SU-DHL-6 (cell line): ENCODE measurements around the gene ZNF423.

Source experiments
- H2AFZ ChIP-seq: fragments of 200-600 bp; sonication (generic); 2 replicates; pipeline ENCODE4 v1.6.1; 2014; ENCODE audit warnings: low read depth, mild to moderate bottlenecking, moderate library complexity, mixed read lengths, antibody characterized with exemption, low read length; ENCODE audit not compliant: severe bottlenecking
- H3F3A ChIP-seq: fragments of 200-600 bp; shearing (Covaris generic); 2 replicates; pipeline ENCODE4 v1.6.0; 2016; ENCODE audit warnings: antibody characterized with exemption, mild to moderate bottlenecking; ENCODE audit not compliant: insufficient read depth
- H3K27ac ChIP-seq: fragments of 200-600 bp; sonication (generic); 2 replicates; pipeline ENCODE4 v1.5.1; 2016; ENCODE audit warnings: low read depth, mild to moderate bottlenecking, low read length, moderate library complexity, mixed read lengths
- H3K27me3 ChIP-seq: fragments of 200-600 bp; sonication (generic), shearing (Covaris generic); 2 replicates; pipeline ENCODE4 v1.6.0; 2014; ENCODE audit warnings: mild to moderate bottlenecking, low read length
- H3K36me3 ChIP-seq: fragments of 200-600 bp; sonication (generic); 2 replicates; pipeline ENCODE4 v1.6.1; 2014; ENCODE audit warnings: mild to moderate bottlenecking, low read length, mixed read lengths
- H3K4me2 ChIP-seq: fragments of 300-600, 200-600 bp; shearing (Covaris generic), sonication (generic); 2 replicates; pipeline ENCODE4 v1.6.0; 2014; ENCODE audit warnings: low read length, low read depth, mild to moderate bottlenecking; ENCODE audit not compliant: poor library complexity, severe bottlenecking
- H3K4me3 ChIP-seq: fragments of 200-600 bp; sonication (generic); 2 replicates; pipeline ENCODE4 v1.5.1; 2014; ENCODE audit warnings: antibody characterized with exemption, low read length, mild to moderate bottlenecking, mixed read lengths; ENCODE audit not compliant: insufficient read depth, poor library complexity, severe bottlenecking
- H3K79me2 ChIP-seq: fragments of 200-600 bp; sonication (generic); 2 replicates; pipeline ENCODE4 v1.6.1; 2014; ENCODE audit warnings: mild to moderate bottlenecking, low read length, moderate library complexity; ENCODE audit not compliant: insufficient read depth
- H3K9ac ChIP-seq: fragments of 200-600 bp; sonication (generic); 2 replicates; pipeline ENCODE4 v1.7.0; 2014; ENCODE audit warnings: mild to moderate bottlenecking, low read length
- H3K9me2 ChIP-seq: fragments of 200-600 bp; sonication (generic); replicated peaks from 2 replicates; pipeline ENCODE4 v1.6.1; 2014; ENCODE audit warnings: low read length; ENCODE audit not compliant: insufficient read depth
- H3K9me3 ChIP-seq: fragments of 200-600 bp; sonication (generic); 2 replicates; pipeline ENCODE4 v1.6.1; 2014; ENCODE audit warnings: low read length, mixed read lengths; ENCODE audit not compliant: insufficient read depth
- H4K20me1 ChIP-seq: fragments of 200-600 bp; sonication (generic); 2 replicates; pipeline ENCODE4 v1.6.1; 2014; ENCODE audit warnings: low read depth, mild to moderate bottlenecking, antibody characterized with exemption, low read length, moderate library complexity, mixed read lengths
- EZH2phosphoT487 ChIP-seq: fragments of 200-600 bp; sonication (generic), shearing (Covaris generic); conservative IDR thresholded peaks from 2 replicates; pipeline ENCODE4 v1.6.1; 2018; ENCODE audit warnings: mild to moderate bottlenecking, antibody characterized with exemption, low read length, moderate library complexity, mixed read lengths
- TF ChIP-seq, protein P1 (sequence below): fragments of 200-600 bp; sonication (generic); IDR thresholded peaks from one replicate; pipeline ENCODE4 v1.5.1; 2017; ENCODE audit warnings: antibody characterized with exemption, mild to moderate bottlenecking, low read length, moderate library complexity; ENCODE audit not compliant: insufficient read depth, poor library complexity, severe bottlenecking

ZNF423 gene

DNA sequence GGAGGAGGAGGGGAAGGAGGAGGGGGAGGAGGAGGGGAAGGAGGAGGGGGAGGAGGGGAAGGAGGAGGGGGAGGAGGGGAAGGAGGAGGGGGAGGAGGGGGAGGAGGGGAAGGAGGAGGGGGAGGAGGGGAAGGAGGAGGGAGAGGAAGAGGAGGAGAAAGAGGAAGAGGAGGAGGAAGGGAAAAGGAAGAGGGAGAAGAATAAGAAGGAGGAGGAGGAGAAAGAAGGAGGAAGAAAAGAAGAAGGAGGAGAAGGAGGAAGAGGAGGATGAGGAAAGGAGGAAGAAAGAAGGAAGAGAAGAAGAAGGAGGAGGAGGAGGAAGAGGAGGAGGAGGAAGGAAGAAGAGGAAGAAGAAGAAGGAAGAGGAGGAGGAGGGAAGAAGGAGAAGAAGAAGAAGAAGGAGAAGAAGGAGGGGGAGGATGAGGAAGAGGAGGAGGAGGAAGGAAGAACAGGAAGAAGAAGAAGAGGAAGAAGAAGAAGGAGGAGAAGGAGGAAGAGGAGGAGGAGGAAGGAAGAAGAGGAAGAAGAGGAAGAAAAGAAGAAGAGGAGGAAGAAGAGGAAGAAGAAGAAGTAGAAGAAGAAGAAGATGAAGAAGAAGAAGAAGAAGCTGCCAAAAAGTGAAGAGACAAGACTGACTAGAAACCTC lies 378.5 kb downstream of the ZNF423 start:
- no peaks in the 10 kb centered on the region for H3K9me3 ChIP-seq
- no peaks in the 10 kb centered on the region for H3K27me3 ChIP-seq
- H4K20me1 ChIP-seq = no peaks in the 10 kb centered on the region
- H3K4me2 ChIP-seq = no peak overlapping the region
- no peaks in the 10 kb centered on the region for H3F3A ChIP-seq
- TF ChIP-seq, protein P1, sequence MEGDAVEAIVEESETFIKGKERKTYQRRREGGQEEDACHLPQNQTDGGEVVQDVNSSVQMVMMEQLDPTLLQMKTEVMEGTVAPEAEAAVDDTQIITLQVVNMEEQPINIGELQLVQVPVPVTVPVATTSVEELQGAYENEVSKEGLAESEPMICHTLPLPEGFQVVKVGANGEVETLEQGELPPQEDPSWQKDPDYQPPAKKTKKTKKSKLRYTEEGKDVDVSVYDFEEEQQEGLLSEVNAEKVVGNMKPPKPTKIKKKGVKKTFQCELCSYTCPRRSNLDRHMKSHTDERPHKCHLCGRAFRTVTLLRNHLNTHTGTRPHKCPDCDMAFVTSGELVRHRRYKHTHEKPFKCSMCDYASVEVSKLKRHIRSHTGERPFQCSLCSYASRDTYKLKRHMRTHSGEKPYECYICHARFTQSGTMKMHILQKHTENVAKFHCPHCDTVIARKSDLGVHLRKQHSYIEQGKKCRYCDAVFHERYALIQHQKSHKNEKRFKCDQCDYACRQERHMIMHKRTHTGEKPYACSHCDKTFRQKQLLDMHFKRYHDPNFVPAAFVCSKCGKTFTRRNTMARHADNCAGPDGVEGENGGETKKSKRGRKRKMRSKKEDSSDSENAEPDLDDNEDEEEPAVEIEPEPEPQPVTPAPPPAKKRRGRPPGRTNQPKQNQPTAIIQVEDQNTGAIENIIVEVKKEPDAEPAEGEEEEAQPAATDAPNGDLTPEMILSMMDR = no peak
- no peak for TF ChIP-seq EZH2phosphoT487
- H3K4me3 ChIP-seq = no peak overlapping the region
- no peak overlapping the region for H3K27ac ChIP-seq
- H3K9ac ChIP-seq = no peak overlapping the region
- no peaks in the 10 kb centered on the region for H3K36me3 ChIP-seq
- no peaks in the 10 kb centered on the region for H3K79me2 ChIP-seq
- no peak overlapping the region for H2AFZ ChIP-seq
- H3K9me2 ChIP-seq = no peaks in the 10 kb centered on the region

DNA sequence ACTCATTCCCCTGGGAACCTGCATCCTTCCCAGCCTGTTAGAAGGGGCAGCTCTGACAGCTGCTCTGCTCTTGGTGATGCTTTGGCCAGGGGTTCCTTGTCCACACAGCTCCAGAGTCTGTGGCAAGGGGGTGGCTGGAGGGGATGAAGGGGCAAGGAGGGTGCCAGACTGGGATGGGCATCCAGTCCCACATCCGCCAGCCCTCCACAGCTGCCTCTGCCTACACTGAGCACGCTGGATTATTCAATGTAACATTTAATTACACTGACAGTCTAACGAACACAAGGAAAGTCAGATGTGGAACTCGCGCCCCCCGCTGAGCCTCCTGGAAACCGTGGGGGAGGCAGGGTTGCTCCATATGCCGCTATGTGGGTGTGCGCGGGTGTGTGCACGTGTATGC lies 381.2 kb downstream of the ZNF423 start:
- H3K27me3 ChIP-seq = no peaks in the 10 kb centered on the region
- H3K4me2 ChIP-seq = no peak overlapping the region
- H3K79me2 ChIP-seq = no peaks in the 10 kb centered on the region
- no peaks in the 10 kb centered on the region for H3F3A ChIP-seq
- H3K4me3 ChIP-seq = no peak overlapping the region
- no peaks in the 10 kb centered on the region for H3K36me3 ChIP-seq
- H3K9me2 ChIP-seq = no peaks in the 10 kb centered on the region
- no peak overlapping the region for H3K9ac ChIP-seq
- no peaks in the 10 kb centered on the region for H4K20me1 ChIP-seq
- no peaks in the 10 kb centered on the region for H3K9me3 ChIP-seq
- no peak overlapping the region for H3K27ac ChIP-seq
- TF ChIP-seq EZH2phosphoT487 = no peak
- TF ChIP-seq, protein P1 = no peak
- no peak overlapping the region for H2AFZ ChIP-seq

DNA sequence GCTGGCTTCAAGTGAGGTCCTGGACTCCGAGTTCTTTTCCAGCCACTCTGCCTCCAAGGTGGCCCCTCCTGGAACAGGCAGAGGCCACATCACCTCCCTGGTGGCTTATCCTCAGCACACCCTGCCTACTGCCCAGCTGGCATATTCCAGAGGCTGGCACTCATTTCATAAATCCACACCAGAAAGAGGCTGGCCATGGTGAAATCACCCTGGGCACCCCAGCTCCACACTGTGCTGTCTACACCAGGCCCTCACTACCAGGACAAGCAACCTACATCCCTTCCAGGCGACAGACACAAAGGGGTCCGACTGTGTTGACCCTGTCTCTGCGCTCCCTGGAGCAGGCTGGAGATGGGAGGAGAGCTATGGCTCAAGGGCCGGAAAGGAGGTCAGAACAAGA lies 382.1 kb downstream of the ZNF423 start:
- Histone ChIP-seq H3K9ac (no peak overlapping the region), H3K9me3 (no peaks in the 10 kb centered on the region), H3K27ac (no peak overlapping the region), H3K4me3 (no peak overlapping the region), H3F3A (no peaks in the 10 kb centered on the region), H3K27me3 (no peaks in the 10 kb centered on the region), H3K4me2 (no peak overlapping the region), H2AFZ (no peak overlapping the region), H4K20me1 (no peaks in the 10 kb centered on the region), H3K79me2 (no peaks in the 10 kb centered on the region), H3K36me3 (no peaks in the 10 kb centered on the region), H3K9me2 (no peaks in the 10 kb centered on the region)
- TF ChIP-seq, protein P1 = no peak
- TF ChIP-seq EZH2phosphoT487 = no peak
